ENCODE results near the gene KATNAL2. TPM values are rescaled to one million over a fixed set of nuclear protein-coding genes. Genes with fewer than 3 reads are reported as not detected.

KATNAL2 gene
- polyA plus RNA-seq, 1 of the 3 experiments (the other 2 are of a cell fraction): 6.5 TPM

DNA sequence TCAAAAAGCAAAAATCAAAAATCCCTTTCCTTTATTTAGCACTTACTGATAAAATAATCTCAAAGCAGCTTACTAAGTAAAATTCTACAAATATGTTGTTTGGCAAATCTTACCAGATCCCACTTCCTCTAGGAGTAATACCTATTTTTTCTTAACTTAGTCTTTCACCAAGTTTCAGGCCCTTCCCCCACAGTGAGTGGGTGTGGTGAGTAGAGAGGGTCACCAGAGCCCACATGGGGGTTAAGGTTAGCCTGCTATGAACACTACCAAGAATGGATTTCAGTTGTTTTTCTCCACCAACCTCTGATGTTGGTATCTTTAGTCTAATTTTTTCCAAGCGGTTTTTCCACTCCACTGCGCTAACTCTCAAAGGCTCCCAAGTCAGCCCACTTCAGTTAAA lies 23.3 kb upstream of the KATNAL2 start (continued):
- TF ChIP-seq, protein P1, sequence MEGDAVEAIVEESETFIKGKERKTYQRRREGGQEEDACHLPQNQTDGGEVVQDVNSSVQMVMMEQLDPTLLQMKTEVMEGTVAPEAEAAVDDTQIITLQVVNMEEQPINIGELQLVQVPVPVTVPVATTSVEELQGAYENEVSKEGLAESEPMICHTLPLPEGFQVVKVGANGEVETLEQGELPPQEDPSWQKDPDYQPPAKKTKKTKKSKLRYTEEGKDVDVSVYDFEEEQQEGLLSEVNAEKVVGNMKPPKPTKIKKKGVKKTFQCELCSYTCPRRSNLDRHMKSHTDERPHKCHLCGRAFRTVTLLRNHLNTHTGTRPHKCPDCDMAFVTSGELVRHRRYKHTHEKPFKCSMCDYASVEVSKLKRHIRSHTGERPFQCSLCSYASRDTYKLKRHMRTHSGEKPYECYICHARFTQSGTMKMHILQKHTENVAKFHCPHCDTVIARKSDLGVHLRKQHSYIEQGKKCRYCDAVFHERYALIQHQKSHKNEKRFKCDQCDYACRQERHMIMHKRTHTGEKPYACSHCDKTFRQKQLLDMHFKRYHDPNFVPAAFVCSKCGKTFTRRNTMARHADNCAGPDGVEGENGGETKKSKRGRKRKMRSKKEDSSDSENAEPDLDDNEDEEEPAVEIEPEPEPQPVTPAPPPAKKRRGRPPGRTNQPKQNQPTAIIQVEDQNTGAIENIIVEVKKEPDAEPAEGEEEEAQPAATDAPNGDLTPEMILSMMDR (IDR thresholded peaks at IDR 0.05): no peak

DNA sequence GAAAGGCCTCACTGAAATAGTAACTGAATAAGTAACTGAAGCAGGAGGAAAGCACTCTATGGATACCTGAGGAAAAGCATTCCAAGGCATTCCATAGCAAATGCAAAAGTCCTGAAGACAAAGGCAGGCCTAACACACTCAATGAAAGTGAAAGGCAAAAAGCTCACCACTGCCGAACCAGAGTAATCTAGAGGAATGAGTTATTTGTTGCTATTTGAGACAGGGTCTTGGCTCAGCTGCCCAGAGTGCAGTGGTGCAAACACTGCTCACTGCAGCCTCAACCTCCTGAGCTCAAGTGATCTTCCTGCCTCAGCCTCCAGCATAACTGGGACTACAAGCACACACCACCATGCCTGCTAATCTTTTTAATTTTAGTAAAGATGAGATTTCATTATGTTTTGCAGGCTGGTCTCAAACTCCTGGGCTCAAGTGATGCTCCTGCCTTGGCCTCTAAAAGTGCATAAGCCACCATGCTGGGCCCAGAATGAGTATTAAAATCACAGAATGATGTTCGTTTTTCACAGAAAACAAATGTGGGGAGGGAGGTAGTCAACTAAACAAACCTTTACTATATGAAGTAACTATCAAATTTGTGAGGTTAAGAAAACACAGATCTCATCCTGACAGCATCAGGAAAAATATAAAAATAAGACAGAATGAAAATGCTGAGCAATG lies 18.0 kb upstream of the KATNAL2 start:
- Histone ChIP-seq H3K27ac (ENCODE audit: low read depth in 2 of 2, low read length in 1 of 2) (no peak overlapping the region), H3K4me3 (ENCODE audit: low read depth in 2 of 2, low read length in 1 of 2) (no peak overlapping the region), H3K36me3 (replicated peaks in 1 of 2; ENCODE audit: control insufficient read depth in 1 of 2, insufficient read depth in 2 of 2, low read length in 1 of 2) (no peaks in the 10 kb centered on the region), H3K27me3 (ENCODE audit: insufficient read depth) (no peaks in the 10 kb centered on the region), H3K4me2 (no peak overlapping the region), H2AFZ (ENCODE audit: low read depth) (no peak overlapping the region), H3F3A (replicated peaks; ENCODE audit: insufficient read depth) (no peaks in the 10 kb centered on the region), H4K20me1 (ENCODE audit: insufficient read depth) (no peaks in the 10 kb centered on the region), H3K9me3 (no peaks in the 10 kb centered on the region), H3K9ac (no peak overlapping the region), H3K79me2 (ENCODE audit: insufficient read depth) (peaks cover 76% of the 10 kb centered on the region), H3K4me1 (ENCODE audit: control insufficient read depth in 1 of 2, insufficient read depth in 2 of 2, low read depth in 1 of 2, low read length in 1 of 2) (no peaks in the 10 kb centered on the region; a peak in 1 of 4 replicates), H3K9me2 (no peaks in the 10 kb centered on the region)
- TF ChIP-seq TAF1 (IDR thresholded peaks at IDR 0.05; ENCODE audit: borderline replicate concordance, low read depth, low read length): no peak
- TF ChIP-seq USF2 (IDR thresholded peaks at IDR 0.05; ENCODE audit: borderline replicate concordance, low read depth, low read length): no peak
- TF ChIP-seq, protein P2, sequence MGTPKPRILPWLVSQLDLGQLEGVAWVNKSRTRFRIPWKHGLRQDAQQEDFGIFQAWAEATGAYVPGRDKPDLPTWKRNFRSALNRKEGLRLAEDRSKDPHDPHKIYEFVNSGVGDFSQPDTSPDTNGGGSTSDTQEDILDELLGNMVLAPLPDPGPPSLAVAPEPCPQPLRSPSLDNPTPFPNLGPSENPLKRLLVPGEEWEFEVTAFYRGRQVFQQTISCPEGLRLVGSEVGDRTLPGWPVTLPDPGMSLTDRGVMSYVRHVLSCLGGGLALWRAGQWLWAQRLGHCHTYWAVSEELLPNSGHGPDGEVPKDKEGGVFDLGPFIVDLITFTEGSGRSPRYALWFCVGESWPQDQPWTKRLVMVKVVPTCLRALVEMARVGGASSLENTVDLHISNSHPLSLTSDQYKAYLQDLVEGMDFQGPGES (IDR thresholded peaks at IDR 0.05; ENCODE audit: low read depth, low read length): no peak
- no peak for TF ChIP-seq FOXJ3 (CRISPR knock-in tag; IDR thresholded peaks at IDR 0.05)
- no peak for TF ChIP-seq GABPA (IDR thresholded peaks at IDR 0.05; ENCODE audit: low read depth)
- no peak for TF ChIP-seq MEF2A (IDR thresholded peaks at IDR 0.05; ENCODE audit: borderline replicate concordance, low read depth)
- no peak for TF ChIP-seq EP300 (IDR thresholded peaks at IDR 0.05; ENCODE audit: borderline replicate concordance in 1 of 2, low read depth in 1 of 2, low read length in 1 of 2)
- TF ChIP-seq ZBTB33 (IDR thresholded peaks at IDR 0.05; ENCODE audit: borderline replicate concordance, low read depth): no peak
- TF ChIP-seq RFX5 (IDR thresholded peaks at IDR 0.05; ENCODE audit: low read length): no peak
- ChIA-PET CTCF (interaction anchor here (0.8 kb wide), 1 partner anchor 18 kb away, joined by 3 read pairs; the partner anchor contains the start of gene PIAS2), POLR2A (no interaction called here)
- WGBS (ENCODE audit: low lambda C conversion rate): 85% methylated on average over 2 of the region's 2 CpGs
- no peak for DNase-seq
